C4-2B (cell line): ENCODE results near the gene CES4A.

Experiments used
- ZFX ChIP-seq: fragments of 450-650 bp; IDR thresholded peaks from 2 replicates; pipeline ENCODE4 v1.6.1; 2017
- TF ChIP-seq, protein P1 (sequence below): fragments of 450-650 bp; conservative IDR thresholded peaks from 2 replicates; pipeline ENCODE4 v1.5.1; 2017; ENCODE audit warnings: mild to moderate bottlenecking

DNA sequence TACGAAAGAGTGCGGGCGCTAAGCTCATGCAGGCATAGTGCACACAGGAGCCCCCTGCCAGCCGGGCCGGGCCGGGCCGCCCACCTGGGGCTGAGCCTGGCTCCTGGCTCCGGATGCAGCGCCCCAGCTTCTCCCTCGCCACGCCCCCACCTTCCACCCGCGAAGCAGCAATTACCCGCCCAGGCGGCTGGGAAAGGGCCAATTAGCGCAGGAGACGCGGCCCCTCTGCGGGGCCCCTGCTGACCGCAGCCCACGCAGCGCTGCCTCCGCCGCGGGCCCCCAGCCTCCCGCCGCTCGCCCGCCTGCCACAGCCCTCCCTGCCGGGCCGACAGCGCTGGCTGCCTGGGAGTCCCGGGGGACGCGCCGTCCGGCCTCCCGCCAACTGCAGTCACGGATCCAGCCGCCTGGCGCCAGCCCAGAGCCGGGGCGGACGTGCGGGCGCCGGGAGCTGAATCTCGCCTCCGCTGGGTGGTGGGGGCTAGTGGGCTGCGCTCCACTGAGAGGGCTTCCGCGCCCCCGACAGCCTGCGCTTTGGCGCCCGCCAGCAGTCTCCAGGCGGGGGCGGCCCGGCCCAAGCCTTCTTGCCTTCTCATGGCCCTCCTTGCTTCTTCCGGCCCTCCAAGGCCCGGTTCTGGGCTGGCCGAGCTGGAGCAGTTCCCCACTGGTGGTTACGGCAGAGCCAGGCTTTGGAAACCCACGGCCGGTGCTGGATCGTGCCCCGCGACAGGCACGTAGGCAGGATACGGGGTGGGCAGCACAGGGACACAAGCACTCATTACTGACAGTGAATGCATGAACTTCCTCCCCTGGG lies 25.6 kb downstream of the CES4A start:
- TF ChIP-seq, protein P1, sequence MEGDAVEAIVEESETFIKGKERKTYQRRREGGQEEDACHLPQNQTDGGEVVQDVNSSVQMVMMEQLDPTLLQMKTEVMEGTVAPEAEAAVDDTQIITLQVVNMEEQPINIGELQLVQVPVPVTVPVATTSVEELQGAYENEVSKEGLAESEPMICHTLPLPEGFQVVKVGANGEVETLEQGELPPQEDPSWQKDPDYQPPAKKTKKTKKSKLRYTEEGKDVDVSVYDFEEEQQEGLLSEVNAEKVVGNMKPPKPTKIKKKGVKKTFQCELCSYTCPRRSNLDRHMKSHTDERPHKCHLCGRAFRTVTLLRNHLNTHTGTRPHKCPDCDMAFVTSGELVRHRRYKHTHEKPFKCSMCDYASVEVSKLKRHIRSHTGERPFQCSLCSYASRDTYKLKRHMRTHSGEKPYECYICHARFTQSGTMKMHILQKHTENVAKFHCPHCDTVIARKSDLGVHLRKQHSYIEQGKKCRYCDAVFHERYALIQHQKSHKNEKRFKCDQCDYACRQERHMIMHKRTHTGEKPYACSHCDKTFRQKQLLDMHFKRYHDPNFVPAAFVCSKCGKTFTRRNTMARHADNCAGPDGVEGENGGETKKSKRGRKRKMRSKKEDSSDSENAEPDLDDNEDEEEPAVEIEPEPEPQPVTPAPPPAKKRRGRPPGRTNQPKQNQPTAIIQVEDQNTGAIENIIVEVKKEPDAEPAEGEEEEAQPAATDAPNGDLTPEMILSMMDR = no peak
- TF ChIP-seq ZFX = no peak
